Measurements from ENCODE around the gene CPXM1.
A peak's percentile ranks its signal among the peaks of the same experiment; 100 is the strongest.

Gene CPXM1

DNA sequence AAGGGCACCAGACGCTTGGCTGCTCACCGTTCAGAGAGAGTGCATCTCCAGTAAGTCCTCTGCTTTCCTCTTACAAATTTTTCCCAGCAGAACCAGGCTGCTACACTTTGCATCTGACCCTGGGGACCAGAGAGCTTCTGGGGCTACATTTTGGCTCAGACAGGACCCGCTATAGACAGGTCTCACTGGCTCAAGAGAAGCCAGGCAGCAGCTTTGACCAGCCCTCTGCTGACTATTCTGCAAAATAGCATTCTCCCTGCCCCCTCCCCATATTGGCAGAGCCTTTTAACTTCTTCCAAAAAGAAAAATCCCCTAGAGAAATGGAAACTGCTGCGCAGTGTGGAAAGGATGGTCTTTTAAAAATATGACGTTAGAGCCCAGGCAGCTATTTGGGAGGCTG, 37.2 kb downstream of the CPXM1 start:
- no peak for DNase-seq (ENCODE audit: low read depth in 2 of 2)

GRCh38 chr20:2762578-2763131, 37.8 kb downstream of the CPXM1 start:
- no peak for DNase-seq (ENCODE audit: low read depth in 2 of 2)

DNA sequence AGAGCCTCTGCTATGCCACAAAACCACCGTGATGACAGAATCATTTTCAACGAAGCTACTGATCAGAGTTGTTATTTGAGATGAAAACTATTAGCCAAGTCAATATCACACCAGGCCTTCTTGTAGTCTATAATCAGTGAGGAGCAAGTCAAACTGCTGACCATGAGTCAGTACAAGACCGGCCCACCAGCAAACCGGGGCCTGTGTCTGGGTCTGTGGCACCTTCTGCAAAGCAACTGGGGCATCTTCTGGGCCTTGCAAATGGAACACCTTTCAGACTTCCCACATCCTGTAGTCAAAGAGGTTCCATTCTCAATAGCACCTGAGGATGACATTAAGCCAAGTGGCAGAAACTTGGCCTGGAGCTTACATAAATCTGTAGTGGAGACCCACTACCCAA, 38.5 kb downstream of the CPXM1 start:
- DNase-seq (ENCODE audit: low read depth in 2 of 2), result no peak

DNA sequence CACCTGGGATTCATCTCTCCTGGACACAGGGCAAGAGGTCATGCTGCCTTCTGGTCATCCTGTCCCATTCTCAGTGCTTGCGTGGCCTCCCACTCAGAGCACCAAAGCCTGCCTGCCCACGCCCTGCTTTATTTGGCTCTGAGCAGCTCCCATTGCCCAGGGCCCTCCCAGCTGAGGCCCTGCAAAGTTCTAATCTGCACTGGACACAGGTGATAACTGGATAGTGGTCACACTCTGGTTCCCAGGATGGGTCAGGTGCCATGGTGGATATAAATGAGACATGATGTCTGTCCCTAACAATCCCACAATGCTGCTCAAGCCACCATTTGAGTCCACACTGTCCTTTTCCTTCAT, 39.5 kb downstream of the CPXM1 start:
- no peak for DNase-seq (ENCODE audit: low read depth in 2 of 2)

DNA sequence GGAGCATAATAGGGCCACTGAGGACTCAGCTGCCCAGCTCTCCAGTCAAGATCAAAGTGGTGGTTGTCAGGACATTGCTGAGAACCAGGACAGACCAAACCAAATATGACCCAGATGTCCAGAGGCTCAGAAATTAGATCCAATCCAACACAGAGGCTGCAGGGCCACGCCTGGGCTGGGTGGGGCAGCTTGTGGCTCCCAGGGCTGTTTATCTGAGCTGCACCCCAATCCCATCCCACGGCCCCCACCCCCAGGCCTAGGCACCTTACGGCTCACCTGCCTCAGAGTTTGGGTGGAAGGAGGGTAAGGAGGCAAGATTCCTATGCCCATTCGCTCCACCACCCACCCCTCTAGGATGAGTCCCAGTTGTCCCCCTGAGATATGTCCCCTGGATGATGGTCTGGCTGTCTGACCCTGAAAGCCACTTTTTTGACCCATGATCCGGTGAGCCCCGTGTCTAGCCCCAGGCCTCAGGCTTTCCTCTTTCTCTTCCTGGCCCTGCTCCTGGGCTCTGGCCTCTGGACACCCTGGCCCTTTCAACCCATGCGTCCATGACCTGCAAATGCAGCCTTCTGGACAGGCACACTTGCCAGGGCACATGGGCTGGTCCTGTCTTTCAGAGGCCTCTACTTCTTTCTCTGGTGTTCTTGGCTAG, 40.0 kb downstream of the CPXM1 start:
- DNase-seq (ENCODE audit: low read depth in 2 of 2), result no peak

DNA sequence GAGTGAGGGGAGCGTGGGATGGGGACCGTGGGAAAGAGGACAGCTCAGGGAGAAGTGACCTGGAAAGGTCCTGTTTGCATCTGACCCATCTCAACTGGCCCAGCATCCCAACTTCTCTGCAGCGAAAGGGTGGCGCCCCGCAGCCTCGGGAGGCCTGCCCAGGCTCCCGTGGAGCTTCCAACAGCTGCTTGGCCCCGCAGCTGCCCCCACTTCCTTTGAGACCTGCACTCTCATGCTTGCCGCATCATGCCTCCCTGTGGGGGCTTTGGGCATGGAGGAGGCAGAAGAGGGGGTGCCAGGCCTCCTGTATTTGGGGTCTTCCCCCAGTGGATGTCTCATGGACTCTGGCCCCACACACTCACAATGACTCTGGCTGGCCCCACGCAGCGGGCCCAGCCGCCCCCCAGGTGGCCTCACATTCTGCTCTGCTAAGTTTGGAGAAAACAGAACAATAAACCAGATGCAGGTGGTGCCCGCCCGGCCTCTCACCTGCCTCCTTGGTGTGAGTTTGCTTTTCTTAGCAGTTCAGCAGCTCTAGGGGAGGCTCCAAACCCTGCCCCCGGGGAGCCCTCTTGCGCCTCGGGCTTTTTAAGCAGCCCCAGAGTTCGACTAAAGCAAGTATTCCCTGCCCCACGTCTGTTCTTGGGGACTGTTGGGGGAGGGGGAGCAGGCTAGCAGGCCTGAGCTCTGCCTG, 40.7 kb downstream of the CPXM1 start:
- no peak for DNase-seq (ENCODE audit: low read depth in 2 of 2)

- no peak for DNase-seq (ENCODE audit: low read depth in 2 of 2)
Observed at GRCh38 chr20:2759143-2759542, 41.3 kb downstream of the CPXM1 start.

DNA sequence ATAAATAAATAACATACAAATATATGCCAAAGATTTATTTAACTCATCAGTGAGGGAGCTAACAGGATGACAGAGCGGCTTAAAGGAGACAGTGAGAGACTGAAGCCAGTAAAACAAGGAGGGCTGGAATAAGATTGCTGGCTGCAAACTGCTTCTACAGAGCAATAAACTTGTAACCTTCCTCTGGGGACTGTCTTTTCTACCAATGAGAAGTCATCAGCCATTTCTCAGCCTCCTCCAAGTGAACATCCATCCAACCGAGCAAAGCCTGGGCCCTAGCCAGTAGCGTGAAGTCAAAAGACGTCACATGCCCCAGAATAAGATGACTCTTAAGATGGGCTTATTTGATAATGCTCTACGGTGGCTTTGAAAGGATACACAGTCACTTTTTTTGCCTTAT, 42.5 kb downstream of the CPXM1 start:
- no peak for DNase-seq (ENCODE audit: low read depth in 2 of 2)

DNA sequence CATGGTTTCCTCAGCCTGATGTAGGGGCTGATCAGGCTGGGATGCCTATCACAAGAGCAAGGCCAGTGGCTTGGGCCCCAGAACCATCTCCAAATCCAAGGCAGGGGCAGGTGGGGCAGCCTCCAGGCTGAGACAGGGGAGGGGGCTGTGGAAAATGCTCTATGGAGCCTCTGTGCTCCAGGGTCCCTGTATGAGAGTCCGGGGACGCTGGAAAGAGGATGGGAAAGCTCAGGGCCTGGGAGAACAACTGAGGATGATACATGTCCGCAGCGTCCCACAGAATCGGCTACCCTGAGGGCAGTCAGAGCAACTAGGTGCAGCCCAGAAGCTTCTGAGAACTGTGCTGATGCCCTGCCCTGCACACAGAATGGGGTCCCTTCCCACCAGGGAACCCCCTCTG, 43.4 kb downstream of the CPXM1 start:
- DNase-seq (ENCODE audit: low read depth in 2 of 2), result no peak

GRCh38 chr20:2756056-2756611, 44.3 kb downstream of the CPXM1 start:
- no peak for DNase-seq (ENCODE audit: low read depth in 2 of 2)

DNA sequence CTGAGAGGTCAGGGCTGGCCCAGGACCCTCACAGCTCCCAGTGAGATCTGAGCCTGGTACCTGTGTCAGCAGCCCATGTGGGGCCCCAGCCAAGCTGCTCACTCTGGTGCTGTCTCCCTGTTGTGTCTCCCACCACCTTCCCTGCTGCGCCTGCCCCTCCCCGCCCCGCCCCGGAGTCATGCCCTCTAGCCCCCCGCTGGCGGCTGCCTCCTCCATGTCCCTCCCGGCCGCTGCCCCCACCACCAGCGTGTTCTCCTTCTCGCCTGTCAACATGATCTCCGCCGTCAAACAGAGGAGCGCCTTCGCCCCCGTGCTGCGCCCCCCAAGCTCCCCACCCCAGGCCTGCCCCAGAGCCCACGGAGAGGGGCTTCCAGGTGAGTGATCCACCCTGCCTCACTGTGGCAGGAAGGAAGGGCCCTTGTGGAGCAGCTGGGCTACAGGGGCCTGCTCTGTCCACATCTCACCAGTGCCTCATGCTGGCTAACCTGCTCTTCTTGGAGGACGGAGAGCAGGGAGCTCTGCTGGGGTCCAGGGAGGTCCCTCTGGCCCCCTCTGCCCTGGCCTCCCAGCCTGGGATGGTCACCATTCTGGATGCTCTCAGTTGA, 44.9 kb downstream of the CPXM1 start:
- DNase-seq (ENCODE audit: low read depth in 2 of 2), result no peak

- DNase-seq (ENCODE audit: low read depth in 2 of 2), result no peak
Observed at GRCh38 chr20:2754424-2754823, 46.0 kb downstream of the CPXM1 start.

DNA sequence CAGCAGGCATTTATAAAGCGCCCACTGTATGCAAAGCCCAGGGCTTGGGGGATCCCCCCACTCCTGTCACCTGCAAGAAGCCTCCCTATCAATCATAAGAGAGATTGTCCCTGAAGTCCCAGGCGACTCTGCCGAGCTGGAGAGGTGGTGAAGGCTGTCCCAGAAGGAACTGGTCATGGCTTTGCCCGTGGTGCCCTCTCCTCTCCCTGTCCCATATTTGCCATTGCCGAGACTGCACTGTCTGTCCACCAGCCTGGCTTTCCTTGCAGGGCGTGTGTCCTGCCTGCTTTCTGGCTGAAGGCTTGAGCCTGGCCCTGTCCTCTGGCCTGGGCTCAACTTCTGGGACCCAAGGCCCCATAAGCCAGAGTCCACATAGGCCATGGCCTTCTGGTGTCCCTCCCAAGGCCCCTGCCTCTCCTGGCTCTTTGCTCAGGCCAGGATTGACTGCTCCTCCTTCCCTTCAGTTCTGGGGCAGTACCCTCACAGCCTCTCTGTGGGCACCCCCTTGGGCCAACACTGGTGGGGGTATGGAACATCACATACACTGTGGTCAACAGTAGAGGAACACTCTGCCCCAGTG, 46.9 kb downstream of the CPXM1 start:
- no peak for DNase-seq (ENCODE audit: low read depth in 2 of 2)

- DNase-seq (ENCODE audit: low read depth in 2 of 2), result peak in 1 of 2 donors; percentile 25
Observed at GRCh38 chr20:2752567-2753460, 47.6 kb downstream of the CPXM1 start.

- DNase-seq (ENCODE audit: low read depth in 2 of 2), result peak in 1 of 2 donors; percentile 40
Observed at GRCh38 chr20:2751878-2752566, 48.4 kb downstream of the CPXM1 start.

- DNase-seq (ENCODE audit: low read depth in 2 of 2), result no peak
Observed at GRCh38 chr20:2751347-2751877, 49.0 kb downstream of the CPXM1 start.

GRCh38 chr20:2750491-2751251, 49.8 kb downstream of the CPXM1 start:
- no peak for DNase-seq (ENCODE audit: low read depth in 2 of 2)

GRCh38 chr20:2749951-2750490, 50.4 kb downstream of the CPXM1 start:
- DNase-seq (ENCODE audit: low read depth in 2 of 2), result no peak

DNA sequence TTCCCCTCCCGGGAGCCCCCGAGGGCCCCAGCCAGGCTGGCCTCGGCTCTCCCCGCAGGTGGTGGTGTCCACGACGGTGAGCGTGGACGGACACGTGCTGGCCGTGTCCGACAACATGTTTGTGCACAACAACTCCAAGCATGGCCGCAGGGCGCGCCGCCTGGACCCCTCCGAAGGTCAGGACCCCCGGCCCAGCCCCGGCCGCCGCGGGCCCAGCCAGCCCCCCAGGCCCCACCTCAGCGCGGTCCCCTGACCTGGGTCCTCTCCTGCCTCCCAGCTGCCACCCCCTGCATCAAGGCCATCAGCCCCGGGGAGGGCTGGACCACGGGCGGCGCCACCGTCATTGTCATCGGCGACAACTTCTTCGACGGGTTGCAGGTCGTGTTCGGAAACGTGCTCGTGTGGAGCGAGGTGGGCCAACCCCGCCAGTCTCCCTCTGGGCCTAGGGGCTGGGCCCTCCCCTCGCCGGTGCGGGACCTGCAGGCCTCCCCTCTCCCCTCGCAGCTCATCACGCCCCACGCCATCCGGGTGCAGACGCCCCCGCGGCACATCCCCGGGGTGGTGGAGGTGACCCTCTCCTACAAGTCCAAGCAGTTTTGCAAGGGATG, 51.0 kb downstream of the CPXM1 start:
- no peak for DNase-seq (ENCODE audit: low read depth in 2 of 2)
